Fibroblast of lung (primary cell): ENCODE data around the gene KIF1A. TPM values are rescaled to one million over a fixed set of nuclear protein-coding genes. Genes with fewer than 3 reads are reported as not detected.

Source experiments
- DNase-seq, 2 donors: peaks; one replicate each; pipeline versions ENCODE4 v3.0.0 to v3.0.0-alpha.2; 2010; ENCODE audit warnings: low read depth in 2 of 2
- H2AFZ ChIP-seq: 2 replicates; pipeline ENCODE4 v1.5.1; 2012; ENCODE audit warnings: low read length, control low read depth, inconsistent platforms
- H3K27ac ChIP-seq: 2 replicates; pipeline ENCODE4 v1.5.1; 2011; ENCODE audit warnings: low read length, control low read depth; ENCODE audit not compliant: insufficient read depth
- H3K27me3 ChIP-seq: 2 replicates; pipeline ENCODE4 v1.5.1; 2011; ENCODE audit warnings: mild to moderate bottlenecking, low read length; ENCODE audit not compliant: control insufficient read depth, insufficient read depth
- H3K36me3 ChIP-seq: 2 replicates; pipeline ENCODE4 v1.5.1; 2011; ENCODE audit warnings: low read length; ENCODE audit not compliant: control insufficient read depth, insufficient read depth
- H3K4me1 ChIP-seq: 2 replicates; pipeline ENCODE4 v1.5.1; 2011; ENCODE audit warnings: low read length; ENCODE audit not compliant: control insufficient read depth, insufficient read depth; ENCODE audit errors: extremely low read depth
- H3K4me2 ChIP-seq: 2 replicates; pipeline ENCODE4 v1.5.1; 2011; ENCODE audit warnings: low read length, control low read depth; ENCODE audit not compliant: insufficient read depth; ENCODE audit errors: extremely low read depth
- H3K4me3 ChIP-seq, 4 experiments: fragments of 200-600 bp in 1 of 4; sonication (generic) in 1 of 4; replicated peaks in 1 of 4; 2 replicates each; pipeline ENCODE4 v1.5.1; 2011 to 2016; ENCODE audit warnings: low read length in 4 of 4, low read depth in 3 of 4, mild to moderate bottlenecking in 3 of 4, control low read depth in 2 of 4, inconsistent platforms in 1 of 4, mixed read lengths in 1 of 4; ENCODE audit not compliant: insufficient read depth in 1 of 4; ENCODE audit errors: control extremely low read depth in 1 of 4
- H3K79me2 ChIP-seq: 2 replicates; pipeline ENCODE4 v1.5.1; 2012; ENCODE audit warnings: mild to moderate bottlenecking, low read length, inconsistent platforms; ENCODE audit not compliant: control insufficient read depth, insufficient read depth
- H3K9ac ChIP-seq: 2 replicates; pipeline ENCODE4 v1.5.1; 2011; ENCODE audit warnings: mild to moderate bottlenecking, low read length, control low read depth; ENCODE audit not compliant: insufficient read depth
- H3K9me3 ChIP-seq: 2 replicates; pipeline ENCODE4 v1.5.1; 2012; ENCODE audit warnings: low read depth, low read length; ENCODE audit not compliant: control insufficient read depth, insufficient read depth
- H4K20me1 ChIP-seq: 2 replicates; pipeline ENCODE4 v1.5.1; 2011; ENCODE audit warnings: low read length; ENCODE audit not compliant: control insufficient read depth, insufficient read depth; ENCODE audit errors: extremely low read depth
- CTCF ChIP-seq, 2 donors: IDR thresholded peaks in 1 of 2; conservative IDR thresholded peaks in 1 of 2; 1 replicate in 1 of 2; 2 replicates in 1 of 2; pipeline ENCODE4 v1.5.1; 2011 to 2012; ENCODE audit warnings: low read length in 2 of 2, control low read depth in 1 of 2, inconsistent platforms in 1 of 2, low read depth in 1 of 2, mild to moderate bottlenecking in 1 of 2
- EZH2 ChIP-seq: IDR thresholded peaks from 2 replicates; pipeline ENCODE4 v1.5.1; 2012; ENCODE audit warnings: low read length, control low read depth, mild to moderate bottlenecking; ENCODE audit errors: missing control alignments
- polyA plus RNA-seq, 2 donors: library from polyadenylated mRNA; depleted of rRNA in 1 of 2; stranded (reverse) in 1 of 2; unstranded in 1 of 2; fragments of >200 nt; gene quantifications; 2 replicates each; pipeline ENCODE4 v1.2.1, GENCODE V29; 2011 to 2012; ENCODE audit warnings: missing spikeins in 1 of 2
- total RNA-seq: library from RNA; depleted of rRNA; stranded (reverse); fragments of >200 nt; gene quantifications from 2 replicates; pipeline ENCODE4 v1.2.1, GENCODE V29; 2014

KIF1A gene
- total and polyA plus RNA-seq, 2 donors (not counting 1 experiment from before 2014, with no cell fraction given), result 0.05 TPM; not detected in 1

- Histone ChIP-seq H3K4me3 (no peak overlapping the region), H3K27ac (no peak overlapping the region), H3K9ac (no peak overlapping the region), H3K27me3 (no peaks in the 10 kb centered on the region), H3K4me1 (no peaks in the 10 kb centered on the region), H3K36me3 (no peaks in the 10 kb centered on the region), H3K9me3 (no peaks in the 10 kb centered on the region), H2AFZ (no peak overlapping the region), H3K4me2 (no peak overlapping the region), H4K20me1 (no peaks in the 10 kb centered on the region), H3K79me2 (no peaks in the 10 kb centered on the region)
- no peak for DNase-seq
- TF ChIP-seq EZH2 (no peak), CTCF (conservative IDR thresholded peaks at IDR 0.05 in 1 of 2, IDR thresholded peaks at IDR 0.05 in 1 of 2; ENCODE audit: low read depth in 1 of 2, low read length in 2 of 2) (no peak)
These were observed 74.1 kb downstream of the KIF1A start for GRCh38 chr2:240745962-240746361.

- no peak overlapping the region for H3K4me2 ChIP-seq
- TF ChIP-seq CTCF (conservative IDR thresholded peaks at IDR 0.05 in 1 of 2, IDR thresholded peaks at IDR 0.05 in 1 of 2; ENCODE audit: low read depth in 1 of 2, low read length in 2 of 2) (no peak), EZH2 (no peak)
- H3K4me3 ChIP-seq, result no peak overlapping the region
- no peaks in the 10 kb centered on the region for H3K27me3 ChIP-seq
- H3K9me3 ChIP-seq, result no peaks in the 10 kb centered on the region
- no peak for DNase-seq
- H3K79me2 ChIP-seq, result no peaks in the 10 kb centered on the region
- no peak overlapping the region for H3K9ac ChIP-seq
- no peaks in the 10 kb centered on the region for H3K4me1 ChIP-seq
- H4K20me1 ChIP-seq, result no peaks in the 10 kb centered on the region
- H3K36me3 ChIP-seq, result no peaks in the 10 kb centered on the region
- H2AFZ ChIP-seq, result no peak overlapping the region
- no peak overlapping the region for H3K27ac ChIP-seq
These were observed 74.6 kb downstream of the KIF1A start for GRCh38 chr2:240745456-240745855.

- H3K4me1 ChIP-seq, result no peaks in the 10 kb centered on the region
- H3K9me3 ChIP-seq, result no peaks in the 10 kb centered on the region
- no peak overlapping the region for H2AFZ ChIP-seq
- no peak overlapping the region for H3K9ac ChIP-seq
- no peaks in the 10 kb centered on the region for H4K20me1 ChIP-seq
- H3K27ac ChIP-seq, result no peak overlapping the region
- H3K36me3 ChIP-seq, result no peaks in the 10 kb centered on the region
- H3K4me2 ChIP-seq, result no peak overlapping the region
- H3K4me3 ChIP-seq, result no peak overlapping the region
- TF ChIP-seq EZH2 (no peak), CTCF (conservative IDR thresholded peaks at IDR 0.05 in 1 of 2, IDR thresholded peaks at IDR 0.05 in 1 of 2; ENCODE audit: low read depth in 1 of 2, low read length in 2 of 2) (no peak)
- no peaks in the 10 kb centered on the region for H3K27me3 ChIP-seq
- no peaks in the 10 kb centered on the region for H3K79me2 ChIP-seq
- DNase-seq, result no peak
These were observed 77.4 kb downstream of the KIF1A start for GRCh38 chr2:240742602-240743095.
